OCI-LY3 (cell line): ENCODE results near the gene AGBL4.

Experiments
- CTCF ChIP-seq: fragments of 200-600, 300-600 bp; sonication (generic); IDR thresholded peaks from 2 replicates; pipeline ENCODE4 v1.5.1; 2014; ENCODE audit warnings: antibody characterized with exemption, low read length, low read depth
- EZH2phosphoT487 ChIP-seq: fragments of 200-600 bp; shearing (Covaris generic); IDR thresholded peaks from 2 replicates; pipeline ENCODE4 v1.6.1; 2018; ENCODE audit warnings: antibody characterized with exemption, mixed run types, low read depth

- TF ChIP-seq CTCF (no peak), EZH2phosphoT487 (no peak)
These were observed 417.7 kb downstream of the AGBL4 start for GRCh38 chr1:49606082-49606481.
